GM21528 (cell line): ENCODE data around the gene UBA52.
"Not testable (repeated sequence)": the region's sequence is repeated elsewhere in the genome, so short reads cannot be mapped to it uniquely, and the experiment has no call there.

ENCODE experiments used
- ATAC-seq: cut with Tn5 transposase; IDR thresholded peaks from one replicate; pipeline ENCODE4 v1.9.1; 2021; ENCODE audit warnings: mild to moderate bottlenecking, moderate library complexity; ENCODE audit not compliant: unreplicated experiment, low FRiP score

UBA52 gene

DNA sequence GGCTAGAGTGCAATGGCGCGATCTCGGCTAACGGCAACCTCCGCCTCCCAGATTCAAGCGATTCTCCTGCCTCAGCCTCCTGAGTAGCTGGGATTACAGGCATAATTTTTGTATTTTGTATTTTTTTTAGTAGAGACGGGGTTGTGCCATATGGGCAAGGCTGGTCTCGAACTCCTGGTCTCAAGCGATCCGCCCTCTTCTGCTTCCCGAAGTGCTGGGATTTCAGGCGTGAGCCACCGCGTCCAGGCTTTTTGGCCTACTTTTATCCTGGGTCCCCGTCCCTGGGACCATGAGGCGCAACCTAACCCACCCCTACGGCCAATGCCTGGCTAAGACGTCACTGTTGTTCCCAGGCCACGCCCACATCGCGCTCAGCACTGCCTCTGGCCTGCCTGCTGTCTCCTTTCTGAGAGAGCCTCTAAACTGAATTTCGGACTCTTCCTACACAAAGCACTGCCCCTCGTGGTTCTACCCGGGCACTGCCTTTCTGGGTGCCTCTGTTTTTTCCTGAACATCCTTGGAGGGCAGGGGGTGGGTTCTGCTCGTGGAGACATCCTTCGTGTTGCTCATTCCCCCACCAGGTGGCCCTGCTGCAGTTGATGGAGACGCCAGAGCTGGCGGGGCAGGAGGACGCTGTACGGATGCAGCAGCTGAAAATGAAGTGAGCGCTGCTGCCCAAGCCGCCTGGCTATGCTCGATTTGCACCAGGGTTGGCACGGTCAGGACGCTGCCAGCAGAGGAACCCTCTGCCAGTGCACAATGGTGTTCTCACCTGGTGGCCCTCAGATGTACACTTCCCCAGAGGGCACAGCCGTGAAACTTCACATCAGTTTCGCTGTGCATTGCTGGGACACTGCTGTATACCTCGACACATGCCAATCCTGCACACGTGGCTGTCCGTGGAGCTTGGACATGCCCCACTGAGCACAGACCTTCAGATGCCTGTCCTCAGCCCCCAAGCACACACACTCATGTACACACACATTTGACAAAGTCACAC is 18.9 kb downstream of the UBA52 start:
- no peak for ATAC-seq

GRCh38 chr19:18591735-18592385 is 20.2 kb downstream of the UBA52 start:
- no peak for ATAC-seq

DNA sequence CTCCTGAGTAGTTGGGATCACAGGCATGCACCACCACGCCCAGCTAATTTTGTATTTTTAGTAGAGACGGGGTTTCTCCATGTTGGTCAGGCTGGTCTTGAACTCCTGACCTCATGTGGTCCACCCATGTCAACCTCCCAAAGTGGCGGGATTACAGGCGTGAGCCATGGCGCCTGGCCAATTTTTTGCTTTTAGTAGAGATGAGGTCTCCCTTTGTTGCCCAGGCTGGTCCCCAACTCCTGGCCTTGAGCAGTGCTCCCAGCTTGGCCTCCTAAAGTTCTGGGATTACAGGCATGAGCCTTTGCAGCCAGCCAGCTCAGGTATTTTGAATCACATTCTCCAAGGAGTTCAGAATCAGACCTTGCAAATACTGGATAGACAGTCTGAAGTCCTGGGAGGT is 21.1 kb downstream of the UBA52 start:
- ATAC-seq, result not testable (repeated sequence)

GRCh38 chr19:18593367-18594095 is 21.9 kb downstream of the UBA52 start:
- no peak for ATAC-seq

GRCh38 chr19:18594096-18594823 is 22.6 kb downstream of the UBA52 start:
- ATAC-seq, result no peak

DNA sequence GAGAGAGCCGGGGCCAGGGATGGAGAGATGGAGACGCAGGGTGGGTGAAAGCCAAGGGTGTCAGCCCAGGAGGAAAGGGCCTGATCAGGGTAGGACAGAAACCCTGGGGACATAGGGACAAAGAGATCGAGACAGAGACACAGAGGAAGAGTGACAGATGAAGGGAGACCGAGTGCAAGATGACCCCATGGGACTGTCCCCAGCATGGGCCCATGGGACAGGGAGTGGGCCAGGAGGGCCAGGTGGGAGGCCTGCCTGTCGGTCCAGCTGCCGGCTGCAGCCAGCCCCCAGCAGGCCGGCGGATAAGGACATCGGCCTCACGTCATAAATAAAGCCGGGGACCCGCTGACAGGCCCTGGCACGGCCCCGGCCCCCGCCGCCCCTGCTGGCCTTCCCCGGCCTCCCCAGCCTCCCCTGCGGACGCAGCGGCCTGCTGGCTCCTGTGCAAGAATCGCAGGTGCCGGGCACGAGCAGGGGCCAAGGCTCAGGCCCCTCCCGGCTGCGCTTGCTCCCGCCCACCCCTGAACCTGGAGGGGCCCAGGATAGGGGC is 23.2 kb downstream of the UBA52 start:
- no peak for ATAC-seq

- no peak for ATAC-seq
Measured at GRCh38 chr19:18595475-18595874, 23.8 kb downstream of the UBA52 start.

GRCh38 chr19:18596752-18597157 is 25.1 kb downstream of the UBA52 start:
- no peak for ATAC-seq

GRCh38 chr19:18597809-18598660 is 26.4 kb downstream of the UBA52 start:
- no peak for ATAC-seq

- no peak for ATAC-seq
Measured at GRCh38 chr19:18599485-18599884, 27.8 kb downstream of the UBA52 start.

GRCh38 chr19:18600692-18601397 is 29.2 kb downstream of the UBA52 start:
- ATAC-seq, result not testable (repeated sequence)

DNA sequence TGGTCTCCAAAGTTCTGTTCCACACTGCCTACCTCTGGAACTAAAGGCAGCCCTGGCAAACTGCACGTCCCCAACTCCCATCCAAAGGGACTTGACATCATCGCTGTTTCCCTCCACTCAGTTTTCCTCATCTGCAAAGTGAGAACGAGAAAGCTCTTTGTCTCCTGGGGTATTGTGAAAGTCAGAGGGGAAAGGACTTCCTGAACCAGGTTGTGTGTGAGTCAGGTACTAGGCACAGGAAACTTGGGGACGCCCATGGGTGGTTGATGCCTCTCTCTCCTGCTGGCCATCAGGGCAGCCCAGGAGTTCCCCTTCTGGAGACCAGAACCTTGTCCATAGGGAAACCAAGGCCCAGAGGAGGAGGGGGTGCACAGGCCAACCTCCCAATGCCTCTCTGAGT is 30.2 kb downstream of the UBA52 start:
- ATAC-seq, result no peak

GRCh38 chr19:18603255-18603957 is 31.7 kb downstream of the UBA52 start:
- ATAC-seq, result no peak

GRCh38 chr19:18603958-18604819 is 32.5 kb downstream of the UBA52 start:
- ATAC-seq, result no peak

- ATAC-seq, result no peak
Measured at GRCh38 chr19:18604820-18605159, 33.1 kb downstream of the UBA52 start.

- ATAC-seq, result no peak
Measured at GRCh38 chr19:18605196-18605545, 33.5 kb downstream of the UBA52 start.
